Stimulated activated naive CD8-positive, alpha-beta T cell treated with anti-CD3 and anti-CD28 coated beads, Interleukin-15, Interleukin-2, amounts not matched to agents 100 U/mL and 50 U/mL, for 24 hours (primary cell): ENCODE data around the gene AP4E1.
"Not testable (repeated sequence)": the region's sequence is repeated elsewhere in the genome, so short reads cannot be mapped to it uniquely, and the experiment has no call there.

Source experiments
- ATAC-seq: fragments of 150-1000 bp; cut with Tn5 transposase; one replicate; pipeline ENCODE4 v1.10.0; 2021
- DNase-seq: peaks from one replicate; pipeline ENCODE4 v3.0.0; 2021

The AP4E1 gene

GRCh38 chr15:51024735-51025453 lies 116.4 kb downstream of the AP4E1 start:
- DNase-seq (no peak), ATAC-seq (no peak)

GRCh38 chr15:51025454-51025846 lies 117.0 kb downstream of the AP4E1 start:
- ATAC-seq (no peak), DNase-seq (no peak)

- DNase-seq (no peak), ATAC-seq (no peak)
Observed at GRCh38 chr15:51030649-51031316, 122.3 kb downstream of the AP4E1 start.

GRCh38 chr15:51037474-51037873 lies 129.0 kb downstream of the AP4E1 start:
- not testable (repeated sequence) for DNase-seq, ATAC-seq

- no peak for DNase-seq
- no peak for ATAC-seq
Observed at GRCh38 chr15:51038162-51038973, 129.9 kb downstream of the AP4E1 start.

- ATAC-seq (no peak), DNase-seq (no peak)
Observed at GRCh38 chr15:51038974-51039319, 130.5 kb downstream of the AP4E1 start.

- DNase-seq (no peak), ATAC-seq (no peak)
Observed at GRCh38 chr15:51044037-51044727, 135.7 kb downstream of the AP4E1 start.

- DNase-seq (no peak), ATAC-seq (no peak)
Observed at GRCh38 chr15:51046016-51046415, 137.5 kb downstream of the AP4E1 start.

- no peak for ATAC-seq
- no peak for DNase-seq
Observed at GRCh38 chr15:51046799-51047449, 138.4 kb downstream of the AP4E1 start.

GRCh38 chr15:51048308-51048707 lies 139.8 kb downstream of the AP4E1 start:
- ATAC-seq (no peak), DNase-seq (no peak)

- DNase-seq (no peak), ATAC-seq (no peak)
Observed at GRCh38 chr15:51049081-51049480, 140.6 kb downstream of the AP4E1 start.

GRCh38 chr15:51051776-51052175 lies 143.3 kb downstream of the AP4E1 start:
- no peak for DNase-seq
- ATAC-seq = no peak

GRCh38 chr15:51053571-51053970 lies 145.1 kb downstream of the AP4E1 start:
- DNase-seq (no peak), ATAC-seq (no peak)

- no peak for ATAC-seq
- no peak for DNase-seq
Observed at GRCh38 chr15:51054535-51054934, 146.1 kb downstream of the AP4E1 start.
